Brain microvascular endothelial cell (primary cell): ENCODE results near the gene EEFSEC.

ENCODE experiments used
- DNase-seq: peaks from one replicate; pipeline ENCODE4 v3.0.0-alpha.2; 2020
- H3K27ac ChIP-seq: fragments of 250-450 bp; sonication (Bioruptor Pico); 2 replicates; pipeline ENCODE4 v1.5.1; 2020; ENCODE audit warnings: mild to moderate bottlenecking, moderate library complexity
- H3K27me3 ChIP-seq: fragments of 250-450 bp; sonication (Bioruptor Pico); replicated peaks from 2 replicates; pipeline ENCODE4 v1.5.1; 2020; ENCODE audit warnings: mild to moderate bottlenecking
- H3K36me3 ChIP-seq: fragments of 250-450 bp; sonication (Bioruptor Pico); replicated peaks from 2 replicates; pipeline ENCODE4 v1.5.1; 2020; ENCODE audit warnings: mild to moderate bottlenecking
- H3K4me3 ChIP-seq: 2 replicates; pipeline ENCODE4 v1.5.1; 2011; ENCODE audit warnings: low read depth, mild to moderate bottlenecking, control low read depth, low read length, moderate library complexity
- CTCF ChIP-seq: IDR thresholded peaks from 2 replicates; pipeline ENCODE4 v1.5.1; 2011; ENCODE audit warnings: low read depth, mild to moderate bottlenecking, moderate library complexity, low read length, control low read depth, inconsistent platforms; ENCODE audit errors: missing control alignments
- in situ Hi-C: cut with HindIII; loops from 2 replicates; pipeline ENCODE4 v1.10.0; 2017; ENCODE audit warnings: low sequenced_read_pairs, low pct_ligation_motif_present

The EEFSEC gene

GRCh38 chr3:128432971-128433836 is 279.9 kb downstream of the EEFSEC start:
- H3K4me3 ChIP-seq = no peak overlapping the region
- peaks cover 56% of the 10 kb centered on the region for H3K27me3 ChIP-seq
- no peaks in the 10 kb centered on the region for H3K36me3 ChIP-seq
- no peak for DNase-seq
- no peak overlapping the region for H3K27ac ChIP-seq
- TF ChIP-seq CTCF = no peak
- in situ Hi-C loops = no loop called here

- DNase-seq = no peak
- Histone ChIP-seq H3K4me3 (no peak overlapping the region), H3K27ac (no peak overlapping the region), H3K27me3 (peaks cover 56% of the 10 kb centered on the region), H3K36me3 (no peaks in the 10 kb centered on the region)
- in situ Hi-C loops = no loop called here
- no peak for TF ChIP-seq CTCF
These were observed 280.5 kb downstream of the EEFSEC start for GRCh38 chr3:128433837-128434165.

DNA sequence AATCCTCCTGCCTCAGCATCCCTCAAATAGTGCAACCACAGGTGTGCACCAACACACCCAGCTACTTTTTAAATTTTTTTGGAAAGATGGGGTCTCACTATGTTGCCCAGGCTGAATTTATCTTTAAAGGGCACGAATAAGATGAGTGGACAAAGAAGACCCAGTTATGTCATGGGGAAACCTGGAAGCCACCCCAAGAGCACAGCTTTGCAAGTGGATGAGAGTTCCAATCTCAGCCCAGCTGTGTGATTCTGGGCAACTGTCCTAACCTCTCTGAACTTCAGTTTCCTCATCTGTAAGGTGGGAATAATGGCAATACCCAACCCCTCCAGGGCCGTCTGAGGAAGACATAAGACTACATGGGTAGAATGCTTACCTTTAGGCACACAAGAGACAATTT is 281.2 kb downstream of the EEFSEC start:
- in situ Hi-C loops = no loop called here
- DNase-seq = no peak
- Histone ChIP-seq H3K27ac (no peak overlapping the region), H3K27me3 (peaks cover 56% of the 10 kb centered on the region), H3K4me3 (no peak overlapping the region), H3K36me3 (no peaks in the 10 kb centered on the region)
- no peak for TF ChIP-seq CTCF

DNA sequence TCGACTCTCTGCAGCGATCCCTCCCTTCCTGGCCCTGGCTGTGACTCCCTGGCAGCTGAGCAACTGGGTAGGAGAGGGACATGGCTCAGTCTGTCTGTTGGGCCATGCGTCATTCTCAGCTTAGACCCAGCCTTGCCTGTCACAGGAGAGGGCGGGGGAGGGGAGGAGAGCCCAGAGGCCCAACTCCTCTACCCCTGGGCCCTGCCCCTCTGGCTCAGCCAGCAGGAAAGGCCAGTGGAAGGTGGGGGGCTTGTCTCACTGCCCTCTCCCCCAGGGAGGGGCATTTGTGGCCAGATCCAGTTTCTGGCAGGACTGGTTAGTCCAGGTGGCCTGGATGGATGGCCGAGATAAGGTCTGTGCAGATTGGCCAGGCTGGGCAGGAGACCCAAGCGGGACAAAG is 281.8 kb downstream of the EEFSEC start:
- TF ChIP-seq CTCF = no peak
- DNase-seq = no peak
- Histone ChIP-seq H3K4me3 (no peak overlapping the region), H3K36me3 (no peaks in the 10 kb centered on the region), H3K27ac (no peak overlapping the region), H3K27me3 (peaks cover 57% of the 10 kb centered on the region)
- in situ Hi-C loops = no loop called here

GRCh38 chr3:128435561-128435960 is 282.3 kb downstream of the EEFSEC start:
- TF ChIP-seq CTCF = no peak
- no peak for DNase-seq
- H3K36me3 ChIP-seq = no peaks in the 10 kb centered on the region
- peaks cover 55% of the 10 kb centered on the region for H3K27me3 ChIP-seq
- H3K4me3 ChIP-seq = no peak overlapping the region
- in situ Hi-C loops = no loop called here
- H3K27ac ChIP-seq = no peak overlapping the region

GRCh38 chr3:128436214-128436613 is 282.9 kb downstream of the EEFSEC start:
- DNase-seq = no peak
- in situ Hi-C loops = no loop called here
- H3K36me3 ChIP-seq = no peaks in the 10 kb centered on the region
- no peak overlapping the region for H3K27ac ChIP-seq
- no peak overlapping the region for H3K4me3 ChIP-seq
- H3K27me3 ChIP-seq = peaks cover 50% of the 10 kb centered on the region
- no peak for TF ChIP-seq CTCF
